ENCODE measurements around the gene ADAMTS7. TPM values are rescaled to one million over a fixed set of nuclear protein-coding genes. Genes with fewer than 3 reads are reported as not detected.

The ADAMTS7 gene
- total RNA-seq, 1 experiment from 2014 or later, result 23.1 TPM

- H3K4me1 ChIP-seq (ENCODE audit: insufficient read depth, low read length), result peaks cover 4% of the 10 kb centered on the region; the same call in 1 of the 2 replicates
- H3K27me3 ChIP-seq (ENCODE audit: insufficient read depth, low read length), result no peaks in the 10 kb centered on the region
- no peak overlapping the region for H2BK120ac ChIP-seq (ENCODE audit: low read depth, low read length, poor library complexity, severe bottlenecking)
- no peak overlapping the region for H2BK20ac ChIP-seq (ENCODE audit: low read depth, low read length, poor library complexity, severe bottlenecking)
- no peaks in the 10 kb centered on the region for H4K20me1 ChIP-seq (ENCODE audit: control insufficient read depth, insufficient read depth, insufficient read length)
- no peak overlapping the region for H2AFZ ChIP-seq (ENCODE audit: low read length)
- H4K8ac ChIP-seq (replicated peaks; ENCODE audit: insufficient read length, low read depth, low read length), result no peak overlapping the region
- H4K5ac ChIP-seq (ENCODE audit: insufficient read length, low read depth, low read length), result no peak overlapping the region
- H3K27ac ChIP-seq (ENCODE audit: insufficient read length, low read depth, low read length), result no peak overlapping the region
- TF ChIP-seq CTCF (conservative IDR thresholded peaks at IDR 0.05), result no peak
- no peak overlapping the region for H3K23ac ChIP-seq (ENCODE audit: insufficient read length, low read depth, low read length)
- H3K23me2 ChIP-seq (ENCODE audit: insufficient read length, low read depth, low read length, poor library complexity, severe bottlenecking), result no peaks in the 10 kb centered on the region
- no peak overlapping the region for H2BK5ac ChIP-seq (ENCODE audit: insufficient read length, low read length)
- no peaks in the 10 kb centered on the region for H3K79me1 ChIP-seq (ENCODE audit: insufficient read depth, low read depth, low read length, poor library complexity, severe bottlenecking)
- H3K4ac ChIP-seq (ENCODE audit: low read depth, low read length), result no peak overlapping the region; the same call in 1 of the 2 replicates
- peaks cover 0 to 4% (median 0%) of the 10 kb centered on the region in 3 experiments; a peak in 1 of 7 replicates for H3K36me3 Mint-ChIP-seq (ENCODE audit: insufficient read depth in 1 of 3, low read depth in 3 of 3)
- H2BK15ac ChIP-seq (ENCODE audit: low read depth, low read length), result no peak overlapping the region
- no peak overlapping the region for H3T11ph ChIP-seq (ENCODE audit: low read length)
- no peak overlapping the region for H2BK12ac ChIP-seq (ENCODE audit: insufficient read length, low read depth, low read length)
- H3K9ac ChIP-seq (ENCODE audit: extremely low read depth, insufficient read length, low read length), result no peak overlapping the region
- no peak overlapping the region for H3K14ac ChIP-seq (ENCODE audit: insufficient read depth, low read length)
- no peaks in the 10 kb centered on the region for H3K9me3 ChIP-seq (ENCODE audit: control insufficient read depth, low read depth, low read length)
- no peaks in the 10 kb centered on the region for H3K9me3 Mint-ChIP-seq
- H3K56ac ChIP-seq (ENCODE audit: insufficient read length, low read depth, low read length), result no peak overlapping the region
- H3K27me3 Mint-ChIP-seq (ENCODE audit: low read depth), result no peaks in the 10 kb centered on the region
- DNase-seq, result no peak
- H2AK5ac ChIP-seq (ENCODE audit: insufficient read length, low read length), result no peak overlapping the region
- no peak overlapping the region for H3K4me2 ChIP-seq (ENCODE audit: insufficient read depth, insufficient read length, low read length)
- H4K91ac ChIP-seq (ENCODE audit: insufficient read length, low read depth, low read length), result no peak overlapping the region
- peak overlapping the region in 1 of 3 experiments; percentile 75; a peak in 1 of 7 replicates for H3K27ac Mint-ChIP-seq
- H3K79me2 ChIP-seq (ENCODE audit: insufficient read depth, low read length), result no peaks in the 10 kb centered on the region
- H3K4me1 Mint-ChIP-seq, result peaks cover 9 to 13% of the 10 kb centered on the region in 2 experiments
- H3K18ac ChIP-seq (ENCODE audit: insufficient read length, low read depth, low read length), result no peak overlapping the region
- no peak overlapping the region for H3K4me3 Mint-ChIP-seq
- WGBS (ENCODE audit: extremely low coverage, insufficient read length, low lambda C conversion rate), result no CpG with 5 or more reads among the region's 26 CpGs
Measured at GRCh38 chr15:78763796-78764241, 47.4 kb downstream of the ADAMTS7 start.
